HEK293T (cell line): ENCODE data around the gene TTC7B.
"Not testable (repeated sequence)": the region's sequence is repeated elsewhere in the genome, so short reads cannot be mapped to it uniquely, and the experiment has no call there.

Source experiments
- CTCF ChIA-PET: fragments of 350-600 bp; formaldehyde crosslinking; extraction: SDS; loops from one replicate; lab custom pipeline; 2021; ENCODE audit warnings: antibody characterized with exemption, inconsistent platforms; lab: Yijun Ruan, JAX
- POLR2A ChIA-PET: fragments of 350-600 bp; formaldehyde crosslinking; extraction: SDS; loops from one replicate; lab custom pipeline; 2020; ENCODE audit warnings: antibody characterized with exemption, inconsistent platforms; lab: Yijun Ruan, JAX
- DNase-seq: peaks from one replicate; pipeline ENCODE4 v3.0.0; 2012; ENCODE audit warnings: mixed read lengths; ENCODE audit errors: extremely low spot score
- ARNT ChIP-seq: fragments of 450-650 bp; IDR thresholded peaks from 2 replicates; pipeline ENCODE4 v1.6.1; 2017; ENCODE audit warnings: mild to moderate bottlenecking
- BHLHE40 ChIP-seq: fragments of 450-650 bp; IDR thresholded peaks from 2 replicates; pipeline ENCODE4 v1.6.1; 2016; ENCODE audit warnings: mild to moderate bottlenecking, moderate library complexity, borderline replicate concordance
- CTBP1 ChIP-seq: fragments of 450-650 bp; IDR thresholded peaks from 2 replicates; pipeline ENCODE4 v1.6.1; 2016; ENCODE audit warnings: borderline replicate concordance
- ELF4 ChIP-seq: fragments of 450-650 bp; IDR thresholded peaks from 2 replicates; pipeline ENCODE4 v1.6.1; 2017; ENCODE audit warnings: antibody characterized with exemption
- FOXA1 ChIP-seq: fragments of 450-650 bp; IDR thresholded peaks from 2 replicates; pipeline ENCODE4 v1.6.1; 2016; ENCODE audit warnings: mild to moderate bottlenecking
- FOXK2 ChIP-seq: fragments of 450-650 bp; IDR thresholded peaks from 2 replicates; pipeline ENCODE4 v1.6.1; 2016; ENCODE audit warnings: mild to moderate bottlenecking
- FOXM1 ChIP-seq: fragments of 450-650 bp; IDR thresholded peaks from 2 replicates; pipeline ENCODE4 v1.6.1; 2017; ENCODE audit warnings: mild to moderate bottlenecking, borderline replicate concordance
- HDGF ChIP-seq: fragments of 450-650 bp; IDR thresholded peaks from 2 replicates; pipeline ENCODE4 v1.6.1; 2017; ENCODE audit warnings: antibody characterized with exemption, borderline replicate concordance
- L3MBTL2 ChIP-seq: fragments of 450-650 bp; conservative IDR thresholded peaks from 2 replicates; pipeline ENCODE4 v1.6.1; 2016; ENCODE audit warnings: mild to moderate bottlenecking
- LEF1 ChIP-seq: fragments of 450-650 bp; IDR thresholded peaks from 2 replicates; pipeline ENCODE4 v1.6.1; 2017; ENCODE audit warnings: mild to moderate bottlenecking, borderline replicate concordance
- NFRKB ChIP-seq: fragments of 450-650 bp; IDR thresholded peaks from 2 replicates; pipeline ENCODE4 v1.6.1; 2016; ENCODE audit warnings: mild to moderate bottlenecking, moderate library complexity
- PKNOX1 ChIP-seq: fragments of 450-650 bp; IDR thresholded peaks from 2 replicates; pipeline ENCODE4 v1.6.1; 2016
- SP1 ChIP-seq: fragments of 450-650 bp; IDR thresholded peaks from 2 replicates; pipeline ENCODE4 v1.6.1; 2017
- SUZ12 ChIP-seq: fragments of 450-650 bp; IDR thresholded peaks from 2 replicates; pipeline ENCODE4 v1.6.1; 2016; ENCODE audit warnings: mild to moderate bottlenecking
- TARDBP ChIP-seq: fragments of 450-650 bp; IDR thresholded peaks from 2 replicates; pipeline ENCODE4 v1.6.1; 2016
- ZNF384 ChIP-seq: fragments of 450-650 bp; IDR thresholded peaks from 2 replicates; pipeline ENCODE4 v1.6.1; 2016

TTC7B gene

DNA sequence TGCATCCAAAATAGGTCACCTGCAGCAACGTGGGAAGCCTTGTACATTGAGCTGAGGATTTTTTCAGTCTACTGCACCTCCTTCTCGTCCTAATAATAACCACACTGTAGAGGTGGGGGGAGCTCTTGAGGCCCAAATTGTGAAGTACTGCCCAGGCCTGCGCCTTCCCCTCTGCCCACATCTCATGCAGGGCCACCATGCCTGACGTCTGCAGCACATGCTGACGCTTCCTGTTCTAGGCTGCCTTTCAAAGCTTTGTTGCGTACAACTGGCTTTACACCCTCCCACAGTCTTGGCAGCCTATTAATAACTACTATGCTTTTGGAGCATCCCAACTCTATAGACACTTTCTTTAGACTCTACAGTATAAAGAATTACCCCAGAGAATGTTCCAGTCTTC lies 26.5 kb upstream of the TTC7B start:
- ChIA-PET POLR2A (no interaction called here), CTCF (no interaction called here)
- no peak for DNase-seq
- TF ChIP-seq BHLHE40 (no peak), FOXK2 (no peak), FOXA1 (no peak), LEF1 (no peak), CTBP1 (no peak), PKNOX1 (no peak), L3MBTL2 (no peak), HDGF (no peak), ARNT (no peak), NFRKB (no peak), ELF4 (no peak), ZNF384 (no peak), FOXM1 (no peak), SP1 (no peak), SUZ12 (no peak), TARDBP (no peak)

DNA sequence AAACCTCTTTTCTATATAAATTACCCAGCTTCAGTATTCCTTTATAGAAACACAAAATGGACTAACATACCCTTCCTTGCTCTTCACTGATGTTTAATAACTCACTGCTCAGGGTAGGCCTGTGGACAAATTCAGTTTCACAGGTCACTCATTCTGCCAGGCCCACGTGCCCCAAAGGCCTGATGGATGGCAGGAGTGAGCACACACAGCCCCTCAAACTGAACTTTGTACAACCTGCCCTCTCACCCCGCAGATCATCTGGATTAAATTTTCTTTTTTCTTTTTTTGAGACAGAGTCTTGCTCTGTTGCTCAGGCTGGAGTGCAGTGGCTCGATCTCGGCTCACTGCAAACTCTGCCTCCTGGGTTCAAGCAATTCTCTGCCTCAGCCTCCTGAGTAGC lies 24.4 kb upstream of the TTC7B start:
- POLR2A ChIA-PET, DNase-seq: not testable (repeated sequence)
- CTCF ChIA-PET: interaction anchor here (0.5 kb wide), 1 partner anchor 1716 kb away, joined by 4 read pairs; no protein-coding TSS in a partner anchor

DNA sequence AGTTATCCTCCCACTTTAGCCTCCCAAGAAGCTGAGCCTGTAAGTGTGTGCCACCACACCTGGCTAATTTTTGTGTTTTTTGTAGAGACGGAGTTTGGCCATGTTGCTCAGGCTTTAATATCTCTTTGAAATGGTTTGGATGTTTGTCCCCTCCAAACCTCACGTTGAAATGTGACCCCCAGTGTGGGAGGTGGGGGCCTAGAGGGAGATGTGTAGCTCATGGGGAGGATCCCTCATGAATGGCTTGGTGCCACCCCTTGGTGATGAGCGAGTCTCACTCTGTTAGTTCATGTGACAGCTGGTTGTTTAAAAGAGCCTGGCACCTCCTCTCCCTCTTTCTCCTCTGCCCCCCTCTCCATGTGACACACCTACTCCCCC lies 23.6 kb upstream of the TTC7B start:
- ChIA-PET POLR2A (no interaction called here), CTCF (no interaction called here)
- DNase-seq: no peak
- TF ChIP-seq FOXA1 (no peak), LEF1 (no peak), FOXM1 (no peak), PKNOX1 (no peak), ARNT (no peak), NFRKB (no peak), L3MBTL2 (no peak), BHLHE40 (no peak), SUZ12 (no peak), CTBP1 (no peak), SP1 (no peak), HDGF (no peak), TARDBP (no peak)

DNA sequence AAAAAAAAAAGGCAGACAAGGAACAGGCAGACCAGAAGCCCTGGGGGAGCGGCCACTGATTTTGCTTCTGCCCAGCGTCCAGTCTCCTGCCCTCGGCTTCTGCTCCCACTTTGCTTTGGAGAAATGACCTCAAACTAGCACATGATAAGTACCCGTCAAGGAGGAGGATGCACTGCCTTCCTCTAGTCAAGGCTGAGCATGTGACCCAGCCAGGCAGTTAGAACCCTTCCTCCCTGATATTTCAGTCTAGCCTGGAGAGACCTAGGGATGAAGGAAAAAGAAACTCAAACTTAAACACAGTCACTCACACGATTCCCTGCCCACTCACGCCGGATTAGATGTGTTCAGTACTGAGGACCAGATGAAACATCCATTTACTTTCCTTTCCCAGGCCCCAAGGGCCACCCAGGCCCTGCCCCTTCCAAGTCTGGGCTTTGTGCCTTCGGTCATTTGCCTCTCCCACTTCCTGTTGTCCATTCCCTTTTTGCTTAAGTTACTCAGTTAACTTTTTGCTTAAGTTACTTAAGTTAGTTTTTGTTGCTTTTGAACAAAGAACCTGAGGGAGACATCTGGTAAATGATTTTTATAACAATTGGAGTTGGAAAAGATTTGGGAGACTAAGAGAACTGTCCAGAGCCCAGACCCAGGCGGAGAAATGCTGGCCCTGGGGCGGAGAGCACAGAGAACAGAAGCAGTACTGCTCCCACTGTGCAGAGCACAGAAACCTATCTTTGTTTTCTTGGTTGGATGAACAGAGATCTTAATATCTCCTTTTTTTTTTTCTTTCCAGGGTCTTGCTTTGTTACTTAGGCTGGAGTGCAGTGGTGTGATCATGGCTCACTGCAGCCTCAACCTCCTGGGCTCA lies 23.0 kb upstream of the TTC7B start:
- no peak for TF ChIP-seq TARDBP
- TF ChIP-seq LEF1: no peak
- no peak for TF ChIP-seq ARNT
- no peak for TF ChIP-seq SP1
- TF ChIP-seq ZNF384: no peak
- no peak for TF ChIP-seq L3MBTL2
- no peak for TF ChIP-seq NFRKB
- TF ChIP-seq SUZ12: no peak
- TF ChIP-seq PKNOX1: no peak
- no peak for TF ChIP-seq ELF4
- no peak for TF ChIP-seq FOXK2
- no peak for TF ChIP-seq FOXM1
- no peak for TF ChIP-seq FOXA1
- no peak for TF ChIP-seq HDGF
- TF ChIP-seq CTBP1: no peak
- no peak for TF ChIP-seq BHLHE40
- CTCF ChIA-PET: no interaction called here

DNA sequence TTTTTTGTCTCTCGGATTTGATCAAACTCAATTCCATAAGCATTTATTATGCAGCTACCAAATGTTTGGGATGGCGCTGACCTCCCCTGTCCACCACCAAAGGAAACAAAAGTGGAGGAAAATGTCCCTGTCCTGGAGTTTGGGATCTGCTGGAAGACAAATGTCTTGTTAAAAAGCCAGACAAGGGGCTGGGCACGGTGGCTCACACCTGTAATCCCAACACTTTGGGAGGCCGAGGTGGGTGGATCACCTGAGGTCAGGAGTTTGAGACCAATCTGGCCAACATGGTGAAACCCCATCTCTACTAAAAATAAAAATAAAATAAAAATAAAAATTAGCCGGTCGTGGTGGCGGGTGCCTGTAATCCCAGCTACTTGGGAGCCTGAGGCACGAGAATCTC lies 22.3 kb upstream of the TTC7B start:
- POLR2A ChIA-PET: not testable (repeated sequence)

More for the DNA sequence above, 23.0 kb upstream of the TTC7B start:
- POLR2A ChIA-PET: no interaction called here
- DNase-seq: no peak

GRCh38 chr14:90837355-90837754 lies 21.1 kb upstream of the TTC7B start:
- TF ChIP-seq FOXA1 (no peak), NFRKB (no peak), ARNT (no peak), FOXK2 (no peak), SP1 (no peak), FOXM1 (no peak), BHLHE40 (no peak), TARDBP (no peak), LEF1 (no peak), ZNF384 (no peak), ELF4 (no peak), L3MBTL2 (no peak), SUZ12 (no peak), HDGF (no peak), CTBP1 (no peak), PKNOX1 (no peak)
- ChIA-PET POLR2A (no interaction called here), CTCF (no interaction called here)
- DNase-seq: no peak

More for the DNA sequence above, 22.3 kb upstream of the TTC7B start:
- CTCF ChIA-PET, DNase-seq: not testable (repeated sequence)
